ENCODE results near the gene HDGF. TPM values are rescaled to one million over a fixed set of nuclear protein-coding genes. Genes with fewer than 3 reads are reported as not detected.

HDGF gene
- total and polyA plus RNA-seq, 2 experiments from 2014 or later, result 176 to 480 TPM

DNA sequence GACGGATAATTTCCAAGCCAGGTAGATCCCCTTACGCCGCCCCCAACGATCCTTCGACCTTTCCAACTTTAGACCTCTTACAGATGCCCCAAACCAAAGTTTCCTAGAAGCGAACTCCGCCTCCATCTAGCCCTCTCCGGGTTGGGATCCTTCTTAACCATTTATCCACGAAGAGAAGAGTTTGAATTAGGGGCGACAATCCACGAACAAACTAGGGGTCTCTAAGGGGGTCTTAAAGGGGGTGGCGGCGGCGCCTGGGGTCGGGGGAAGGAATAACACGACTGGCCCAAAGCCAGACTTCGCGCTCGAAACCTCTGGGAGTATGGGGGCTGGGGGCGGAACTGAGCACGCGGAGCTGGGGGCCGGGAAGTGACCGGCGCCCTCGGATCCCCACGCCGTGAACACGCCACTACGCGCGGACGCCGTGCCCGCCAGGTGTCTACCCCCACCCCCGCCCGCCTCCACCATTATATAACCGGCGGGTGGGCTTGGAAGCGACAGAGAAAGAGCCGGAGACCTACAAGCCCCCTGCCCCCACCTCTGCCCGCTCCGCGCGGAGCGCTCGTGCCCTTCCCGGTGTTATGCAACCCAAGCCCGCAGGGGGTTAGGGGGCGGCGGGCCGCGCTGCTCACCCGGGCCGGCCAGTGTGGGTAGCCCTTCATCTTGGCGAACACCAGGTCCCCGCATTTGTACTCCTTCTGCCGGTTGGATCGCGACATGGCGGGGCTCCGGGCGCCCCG is 594 bp downstream of the HDGF start:
- TF ChIP-seq, protein P1, sequence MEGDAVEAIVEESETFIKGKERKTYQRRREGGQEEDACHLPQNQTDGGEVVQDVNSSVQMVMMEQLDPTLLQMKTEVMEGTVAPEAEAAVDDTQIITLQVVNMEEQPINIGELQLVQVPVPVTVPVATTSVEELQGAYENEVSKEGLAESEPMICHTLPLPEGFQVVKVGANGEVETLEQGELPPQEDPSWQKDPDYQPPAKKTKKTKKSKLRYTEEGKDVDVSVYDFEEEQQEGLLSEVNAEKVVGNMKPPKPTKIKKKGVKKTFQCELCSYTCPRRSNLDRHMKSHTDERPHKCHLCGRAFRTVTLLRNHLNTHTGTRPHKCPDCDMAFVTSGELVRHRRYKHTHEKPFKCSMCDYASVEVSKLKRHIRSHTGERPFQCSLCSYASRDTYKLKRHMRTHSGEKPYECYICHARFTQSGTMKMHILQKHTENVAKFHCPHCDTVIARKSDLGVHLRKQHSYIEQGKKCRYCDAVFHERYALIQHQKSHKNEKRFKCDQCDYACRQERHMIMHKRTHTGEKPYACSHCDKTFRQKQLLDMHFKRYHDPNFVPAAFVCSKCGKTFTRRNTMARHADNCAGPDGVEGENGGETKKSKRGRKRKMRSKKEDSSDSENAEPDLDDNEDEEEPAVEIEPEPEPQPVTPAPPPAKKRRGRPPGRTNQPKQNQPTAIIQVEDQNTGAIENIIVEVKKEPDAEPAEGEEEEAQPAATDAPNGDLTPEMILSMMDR (IDR thresholded peaks at IDR 0.05; ENCODE audit: low read depth, low read length), result no peak
- peak; percentile 53 to 61 for DNase-seq (ENCODE audit: low read depth in 1 of 2, low spot score in 1 of 2)
- Histone ChIP-seq H3K36me3 (no peaks in the 10 kb centered on the region), H3K27ac (peak overlapping the region; percentile 100), H3K4me1 (ENCODE audit: low read depth) (peaks cover 40% of the 10 kb centered on the region), H3K4me3 (peak overlapping the region; percentile 72), H3K27me3 (no peaks in the 10 kb centered on the region), H3K9me3 (ENCODE audit: low read depth) (no peaks in the 10 kb centered on the region)

DNA sequence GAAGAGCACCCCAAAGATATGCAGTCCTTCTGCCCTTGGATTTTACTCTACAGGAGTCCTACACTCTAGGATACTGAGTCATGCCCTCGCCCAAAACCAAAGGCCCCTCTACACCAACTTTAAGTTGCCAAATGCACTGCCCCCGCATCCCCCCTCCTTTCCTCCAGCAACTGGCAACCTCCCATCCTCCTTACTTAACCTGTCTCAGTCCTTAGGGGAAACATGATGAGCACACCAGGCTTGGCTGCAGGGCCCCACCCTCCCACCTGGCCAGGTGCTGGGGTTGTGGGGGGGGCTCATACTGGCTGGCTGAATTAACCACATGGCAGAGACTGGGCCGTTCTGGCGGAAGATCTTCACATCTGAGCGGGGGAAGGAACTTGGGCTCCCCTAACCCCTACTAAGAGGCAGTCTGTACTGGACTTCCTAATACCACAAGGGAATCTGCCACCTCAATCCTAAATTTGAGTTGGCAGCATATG is 1.2 kb downstream of the HDGF start:
- Histone ChIP-seq H3K4me1 (ENCODE audit: low read depth) (peaks cover 40% of the 10 kb centered on the region), H3K9me3 (ENCODE audit: low read depth) (no peaks in the 10 kb centered on the region), H3K27ac (peak overlapping the region; percentile 100), H3K27me3 (no peaks in the 10 kb centered on the region), H3K4me3 (peak overlapping the region; percentile 72), H3K36me3 (no peaks in the 10 kb centered on the region)
- no peak for DNase-seq (ENCODE audit: low read depth in 1 of 2, low spot score in 1 of 2)
- TF ChIP-seq, protein P1 (IDR thresholded peaks at IDR 0.05; ENCODE audit: low read depth, low read length), result no peak

DNA sequence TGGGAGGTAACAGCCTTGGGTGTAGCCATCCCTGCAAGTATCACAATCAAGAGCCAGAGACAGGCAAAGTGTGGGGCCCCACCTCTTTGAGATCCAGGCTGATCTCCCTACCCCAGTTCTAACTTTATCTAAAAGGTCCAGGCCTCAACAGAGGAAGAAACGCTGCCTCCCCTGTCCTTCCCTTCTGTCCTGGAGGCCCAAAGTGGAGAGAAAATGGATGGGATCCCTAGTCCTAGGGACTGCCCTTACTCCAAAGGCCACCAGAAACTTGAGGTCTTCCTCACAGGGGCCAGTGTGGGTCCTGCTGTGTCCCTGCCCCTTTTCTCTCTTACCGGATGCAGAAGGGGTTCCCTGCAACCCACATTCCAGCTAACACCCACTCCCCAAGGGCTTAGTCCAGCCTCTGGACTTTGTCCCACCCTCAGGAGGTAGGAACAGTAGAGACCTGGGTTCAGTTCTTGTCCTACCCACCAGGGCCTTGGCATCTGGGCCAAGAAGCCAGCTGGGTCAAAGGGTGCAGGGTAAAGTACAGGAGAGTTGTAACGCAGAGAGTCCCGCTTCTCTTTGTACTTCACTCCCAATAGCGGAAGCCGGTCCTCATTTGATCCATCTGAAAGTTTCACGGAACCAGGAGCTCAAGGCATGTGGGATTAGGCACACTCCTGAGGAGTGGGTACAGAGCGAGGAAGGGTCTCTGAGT is 1.9 kb downstream of the HDGF start:
- H3K9me3 ChIP-seq (ENCODE audit: low read depth), result no peaks in the 10 kb centered on the region
- DNase-seq (ENCODE audit: low read depth in 1 of 2, low spot score in 1 of 2), result no peak
- peak overlapping the region; percentile 100 for H3K27ac ChIP-seq
- H3K27me3 ChIP-seq, result no peaks in the 10 kb centered on the region
- H3K4me1 ChIP-seq (ENCODE audit: low read depth), result peaks cover 40% of the 10 kb centered on the region
- TF ChIP-seq, protein P1 (IDR thresholded peaks at IDR 0.05; ENCODE audit: low read depth, low read length), result no peak
- H3K36me3 ChIP-seq, result no peaks in the 10 kb centered on the region
- peak overlapping the region; percentile 72 for H3K4me3 ChIP-seq

DNA sequence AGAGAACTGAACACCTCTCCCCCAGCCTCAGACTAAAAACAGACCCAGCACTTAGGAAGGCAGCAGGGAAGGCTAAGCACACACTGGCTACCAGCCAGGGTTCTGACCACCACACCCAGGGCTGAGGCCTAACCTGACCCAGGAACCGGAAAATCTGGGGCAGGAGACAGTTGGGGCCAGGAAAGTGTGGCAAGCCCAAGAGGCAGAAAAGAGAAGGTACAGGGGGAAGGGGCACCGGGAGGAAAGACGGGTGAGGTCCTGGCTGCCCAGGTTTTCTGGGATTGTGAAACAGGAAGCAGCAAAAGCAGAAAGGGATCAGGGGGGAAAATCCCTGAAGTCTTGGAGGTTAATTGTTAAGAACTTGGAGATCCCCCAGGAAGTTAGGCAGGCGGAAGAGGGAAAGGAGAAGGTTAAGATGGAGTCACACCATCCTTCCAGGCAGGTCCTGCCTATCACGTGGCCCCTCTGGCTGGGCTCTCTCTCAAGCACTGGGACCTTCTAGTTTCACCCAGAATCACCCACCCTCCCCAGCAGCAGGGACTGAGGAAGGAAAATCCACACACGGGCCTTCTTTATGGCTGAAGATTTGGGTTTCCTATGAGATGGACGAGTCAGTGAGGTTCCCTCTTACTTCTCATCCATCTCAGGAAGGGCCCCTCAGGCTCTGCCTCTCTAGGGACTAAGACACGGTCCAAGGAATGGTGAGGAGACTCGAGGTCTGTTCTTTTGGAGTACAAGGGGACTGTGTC is 2.6 kb downstream of the HDGF start:
- Histone ChIP-seq H3K4me1 (ENCODE audit: low read depth) (peaks cover 40% of the 10 kb centered on the region), H3K36me3 (no peaks in the 10 kb centered on the region), H3K9me3 (ENCODE audit: low read depth) (no peaks in the 10 kb centered on the region), H3K27ac (peak overlapping the region; percentile 100), H3K27me3 (no peaks in the 10 kb centered on the region), H3K4me3 (peak overlapping the region; percentile 72)
- peak; percentile 57 to 71 for DNase-seq (ENCODE audit: low read depth in 1 of 2, low spot score in 1 of 2)
- TF ChIP-seq, protein P1 (IDR thresholded peaks at IDR 0.05; ENCODE audit: low read depth, low read length), result no peak
